Skin epidermis (tissue), 12 donors: Measurements from ENCODE around the gene ZFP62.

Experiments
- H3K27ac ChIP-seq, 21 experiments: fragments of 200-600 bp; sonication (generic) in 11 of 21; one replicate each; pipeline ENCODE4 v1.5.0; 2020; ENCODE audit warnings: mild to moderate bottlenecking in 3 of 21, inconsistent platforms in 2 of 21, moderate library complexity in 2 of 21
- H3K4me3 ChIP-seq, 7 experiments: fragments of 200-600 bp; sonication (generic) in 2 of 7; one replicate each; pipeline ENCODE4 v1.5.0; 2020; ENCODE audit warnings: inconsistent platforms in 2 of 7, mild to moderate bottlenecking in 2 of 7, moderate library complexity in 1 of 7

Gene ZFP62

DNA sequence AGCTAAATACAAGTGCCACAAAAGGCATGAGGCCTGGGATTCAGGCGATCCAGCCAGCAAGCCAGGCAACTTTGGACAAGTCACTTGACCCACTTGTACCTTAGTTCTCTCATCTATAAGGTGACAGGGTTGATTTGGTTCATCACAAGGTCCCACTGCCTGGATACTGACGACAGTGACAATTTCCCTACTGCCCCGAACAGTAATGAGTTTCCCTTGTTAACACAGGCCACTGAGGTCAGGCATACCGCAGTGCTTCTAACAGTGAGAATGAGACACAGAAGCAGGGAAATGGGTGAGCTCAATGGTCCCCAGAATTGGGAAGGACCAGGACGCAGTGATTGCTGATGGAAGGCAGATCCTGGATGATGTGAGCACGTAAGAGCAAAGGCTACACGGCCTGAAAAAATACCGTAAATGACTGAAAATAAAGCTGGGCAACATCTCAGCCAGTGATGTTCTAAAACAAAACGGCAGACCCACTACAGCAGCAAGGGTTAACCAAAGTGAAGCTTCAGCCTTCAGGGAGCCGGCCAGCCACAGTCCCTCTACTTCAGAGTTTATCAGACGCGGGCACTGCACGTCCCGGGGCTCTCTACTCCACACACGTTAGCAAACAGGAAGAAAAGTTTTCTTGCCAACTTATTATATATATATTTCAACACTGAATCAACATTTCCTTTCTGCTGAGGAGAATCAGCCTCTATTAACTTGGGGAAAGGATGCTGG, 59.3 kb downstream of the ZFP62 start:
- H3K4me3 ChIP-seq, result peak overlapping the region; percentile 80 to 99 (median 95)
- H3K27ac ChIP-seq, result peak overlapping the region in 20 of 21 experiments; percentile 92 to 100 (median 98)

DNA sequence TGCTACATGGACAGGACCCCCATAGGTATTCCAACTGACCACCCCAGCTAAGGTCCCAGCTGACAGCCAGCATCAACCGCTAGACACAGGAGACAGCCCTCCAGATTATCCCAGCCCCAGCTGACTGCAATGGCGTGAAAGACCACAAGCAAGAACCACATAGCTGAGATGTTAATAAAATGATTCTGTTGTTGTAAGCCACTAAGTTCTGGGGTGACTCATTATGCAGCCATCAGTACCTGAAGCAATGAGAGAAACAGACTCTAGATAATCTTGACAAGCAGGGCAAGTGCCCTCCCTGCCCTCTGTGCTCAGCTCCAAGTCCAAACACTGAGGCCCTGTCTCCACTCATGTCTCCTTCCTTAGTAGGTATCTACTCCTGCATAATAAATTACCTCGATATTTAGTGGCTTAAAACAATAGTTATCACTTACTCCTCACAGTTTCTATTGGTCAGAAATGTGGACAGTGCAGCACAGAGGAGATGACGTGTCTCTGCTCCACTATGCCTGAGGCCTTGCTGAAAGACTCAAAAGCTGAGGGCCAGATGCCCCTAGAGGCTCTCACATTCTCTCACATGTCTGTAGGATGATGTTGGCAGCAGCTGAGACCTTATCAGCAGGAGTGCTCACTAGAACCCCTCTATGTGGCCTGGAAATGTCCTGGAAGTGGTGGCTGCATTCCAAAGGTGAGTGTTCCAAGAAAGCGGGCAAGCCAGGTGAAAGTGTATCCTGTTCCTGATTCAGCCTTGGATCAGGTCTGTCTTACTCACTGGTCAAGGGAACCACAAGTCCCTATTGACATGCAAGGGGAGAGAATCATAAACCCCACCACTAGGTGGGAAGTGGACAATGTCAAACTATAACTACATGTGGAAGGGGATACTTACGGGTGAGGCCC, 60.9 kb downstream of the ZFP62 start:
- Histone ChIP-seq H3K4me3 (no peak overlapping the region), H3K27ac (peak overlapping the region in 7 of 21 experiments; percentile 3 to 98 (median 34))

DNA sequence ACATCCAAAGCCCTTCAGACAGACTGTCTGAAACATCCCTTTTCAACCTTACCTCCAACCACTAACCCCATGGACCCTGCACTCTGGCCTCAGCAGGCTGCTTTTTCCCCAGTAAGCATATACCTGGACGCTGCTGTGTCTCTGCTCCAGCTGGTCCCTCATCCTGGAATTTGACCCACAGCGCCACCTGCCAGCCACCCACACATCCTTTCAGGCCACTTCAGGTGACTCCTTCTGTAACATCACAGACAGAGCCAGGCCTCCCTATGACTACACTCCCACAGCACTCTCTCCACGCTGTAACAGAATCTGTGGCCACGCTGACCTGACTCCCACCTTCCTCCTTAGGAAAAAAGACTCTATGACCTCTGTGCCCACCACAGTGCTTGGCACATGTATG, 61.9 kb downstream of the ZFP62 start:
- Histone ChIP-seq H3K4me3 (no peak overlapping the region), H3K27ac (no peak overlapping the region)

DNA sequence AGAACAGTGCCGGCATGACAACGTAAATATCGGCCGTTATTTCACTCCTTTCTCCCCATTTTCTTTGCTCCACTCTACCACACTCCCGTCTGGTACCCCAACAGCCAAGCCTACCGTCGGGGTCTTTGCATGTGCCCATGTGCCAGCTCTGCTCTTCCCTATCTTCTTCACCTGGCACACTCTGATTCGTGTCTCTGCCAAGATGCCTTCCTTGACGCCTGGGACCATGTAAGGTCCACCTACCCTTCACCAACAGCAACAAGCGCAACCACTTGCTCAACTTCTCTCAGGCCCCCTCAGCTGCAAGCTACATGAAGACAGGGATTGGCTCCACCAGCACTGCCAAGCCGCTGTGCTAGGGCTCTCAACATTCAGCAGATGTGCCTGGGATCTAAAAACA, 62.9 kb downstream of the ZFP62 start:
- Histone ChIP-seq H3K4me3 (no peak overlapping the region), H3K27ac (peak overlapping the region in 3 of 21 experiments; percentile 5 to 58 (median 31))
